ENCODE data around the gene DHRS3. TPM values are rescaled to one million over a fixed set of nuclear protein-coding genes. Genes with fewer than 3 reads are reported as not detected.

Gene DHRS3
- total and polyA plus RNA-seq, 2 of the 13 experiments (the other 11 are each of a cell fraction or from before 2014, with no cell fraction given): 48.5 to 90.5 TPM

- TF ChIP-seq, protein P1, sequence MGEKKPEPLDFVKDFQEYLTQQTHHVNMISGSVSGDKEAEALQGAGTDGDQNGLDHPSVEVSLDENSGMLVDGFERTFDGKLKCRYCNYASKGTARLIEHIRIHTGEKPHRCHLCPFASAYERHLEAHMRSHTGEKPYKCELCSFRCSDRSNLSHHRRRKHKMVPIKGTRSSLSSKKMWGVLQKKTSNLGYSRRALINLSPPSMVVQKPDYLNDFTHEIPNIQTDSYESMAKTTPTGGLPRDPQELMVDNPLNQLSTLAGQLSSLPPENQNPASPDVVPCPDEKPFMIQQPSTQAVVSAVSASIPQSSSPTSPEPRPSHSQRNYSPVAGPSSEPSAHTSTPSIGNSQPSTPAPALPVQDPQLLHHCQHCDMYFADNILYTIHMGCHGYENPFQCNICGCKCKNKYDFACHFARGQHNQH (CRISPR knock-in tag; IDR thresholded peaks at IDR 0.05): peak; percentile 91
- TF ChIP-seq KLF11 (CRISPR knock-in tag; IDR thresholded peaks at IDR 0.05) (peak; percentile 70; the same call in 1 of the 2 replicates), IRF2 (CRISPR knock-in tag; IDR thresholded peaks at IDR 0.05) (peak; percentile 74), SSRP1 (CRISPR knock-in tag; IDR thresholded peaks at IDR 0.05) (no peak), RXRB (CRISPR knock-in tag; IDR thresholded peaks at IDR 0.05; ENCODE audit: borderline replicate concordance) (peak; percentile 93), UBTF (CRISPR knock-in tag; IDR thresholded peaks at IDR 0.05) (peak; percentile 49; the same call in 1 of the 2 replicates), DR1 (CRISPR knock-in tag; IDR thresholded peaks at IDR 0.05) (peak; percentile 66), ZFYVE20 (CRISPR knock-in tag; IDR thresholded peaks at IDR 0.05; ENCODE audit: borderline replicate concordance, low read depth) (no peak), ZNF430 (CRISPR knock-in tag; IDR thresholded peaks at IDR 0.05) (peak; percentile 40; the same call in 1 of the 2 replicates), ZNF512 (CRISPR knock-in tag; IDR thresholded peaks at IDR 0.05) (no peak), FOSL2 (CRISPR knock-in tag; IDR thresholded peaks at IDR 0.05) (peak; percentile 99), ZFP90 (CRISPR knock-in tag; IDR thresholded peaks at IDR 0.05; ENCODE audit: borderline replicate concordance) (peak; percentile 52; the same call in 1 of the 2 replicates), DNMT1 (CRISPR knock-in tag; IDR thresholded peaks at IDR 0.05) (no peak), TBP (CRISPR knock-in tag; IDR thresholded peaks at IDR 0.05) (no peak), TCF7 (IDR thresholded peaks at IDR 0.05; ENCODE audit: low read depth) (peak; percentile 84; the same call in 1 of the 2 replicates), SALL2 (CRISPR knock-in tag; IDR thresholded peaks at IDR 0.05) (no peak), ZNF235 (CRISPR knock-in tag; IDR thresholded peaks at IDR 0.05; ENCODE audit: borderline replicate concordance) (peak; percentile 81; the same call in 1 of the 2 replicates)
- TF ChIP-seq, protein P2, sequence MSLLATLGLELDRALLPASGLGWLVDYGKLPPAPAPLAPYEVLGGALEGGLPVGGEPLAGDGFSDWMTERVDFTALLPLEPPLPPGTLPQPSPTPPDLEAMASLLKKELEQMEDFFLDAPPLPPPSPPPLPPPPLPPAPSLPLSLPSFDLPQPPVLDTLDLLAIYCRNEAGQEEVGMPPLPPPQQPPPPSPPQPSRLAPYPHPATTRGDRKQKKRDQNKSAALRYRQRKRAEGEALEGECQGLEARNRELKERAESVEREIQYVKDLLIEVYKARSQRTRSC (CRISPR knock-in tag; IDR thresholded peaks at IDR 0.05; ENCODE audit: low read depth): no peak
- TF ChIP-seq, protein P3, sequence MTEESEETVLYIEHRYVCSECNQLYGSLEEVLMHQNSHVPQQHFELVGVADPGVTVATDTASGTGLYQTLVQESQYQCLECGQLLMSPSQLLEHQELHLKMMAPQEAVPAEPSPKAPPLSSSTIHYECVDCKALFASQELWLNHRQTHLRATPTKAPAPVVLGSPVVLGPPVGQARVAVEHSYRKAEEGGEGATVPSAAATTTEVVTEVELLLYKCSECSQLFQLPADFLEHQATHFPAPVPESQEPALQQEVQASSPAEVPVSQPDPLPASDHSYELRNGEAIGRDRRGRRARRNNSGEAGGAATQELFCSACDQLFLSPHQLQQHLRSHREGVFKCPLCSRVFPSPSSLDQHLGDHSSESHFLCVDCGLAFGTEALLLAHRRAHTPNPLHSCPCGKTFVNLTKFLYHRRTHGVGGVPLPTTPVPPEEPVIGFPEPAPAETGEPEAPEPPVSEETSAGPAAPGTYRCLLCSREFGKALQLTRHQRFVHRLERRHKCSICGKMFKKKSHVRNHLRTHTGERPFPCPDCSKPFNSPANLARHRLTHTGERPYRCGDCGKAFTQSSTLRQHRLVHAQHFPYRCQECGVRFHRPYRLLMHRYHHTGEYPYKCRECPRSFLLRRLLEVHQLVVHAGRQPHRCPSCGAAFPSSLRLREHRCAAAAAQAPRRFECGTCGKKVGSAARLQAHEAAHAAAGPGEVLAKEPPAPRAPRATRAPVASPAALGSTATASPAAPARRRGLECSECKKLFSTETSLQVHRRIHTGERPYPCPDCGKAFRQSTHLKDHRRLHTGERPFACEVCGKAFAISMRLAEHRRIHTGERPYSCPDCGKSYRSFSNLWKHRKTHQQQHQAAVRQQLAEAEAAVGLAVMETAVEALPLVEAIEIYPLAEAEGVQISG (CRISPR knock-in tag; IDR thresholded peaks at IDR 0.05): peak; percentile 75
Observed at GRCh38 chr1:12618965-12619791, 1.2 kb upstream of the DHRS3 start (continued).
